Measurements from ENCODE around the gene THRB.

THRB gene

GRCh38 chr3:24138876-24139256, 355.8 kb downstream of the THRB start:
- TF ChIP-seq CTCF (IDR thresholded peaks at IDR 0.05; ENCODE audit: low read depth, low read length) = no peak
- no peak for DNase-seq (ENCODE audit: extremely low read depth, low read depth)

GRCh38 chr3:24137958-24138875, 356.4 kb downstream of the THRB start:
- no peak for DNase-seq (ENCODE audit: extremely low read depth, low read depth)
- no peak for TF ChIP-seq CTCF (IDR thresholded peaks at IDR 0.05; ENCODE audit: low read depth, low read length)

GRCh38 chr3:24137334-24137733, 357.3 kb downstream of the THRB start:
- DNase-seq (ENCODE audit: extremely low read depth, low read depth) = no peak
- no peak for TF ChIP-seq CTCF (IDR thresholded peaks at IDR 0.05; ENCODE audit: low read depth, low read length)

- no peak for DNase-seq (ENCODE audit: extremely low read depth, low read depth)
- TF ChIP-seq CTCF (IDR thresholded peaks at IDR 0.05; ENCODE audit: low read depth, low read length) = no peak
Measured at GRCh38 chr3:24136624-24137310, 357.9 kb downstream of the THRB start.

GRCh38 chr3:24135280-24135679, 359.4 kb downstream of the THRB start:
- TF ChIP-seq CTCF (IDR thresholded peaks at IDR 0.05; ENCODE audit: low read depth, low read length) = no peak
- peak; percentile 62 for DNase-seq (ENCODE audit: extremely low read depth, low read depth)

GRCh38 chr3:24133942-24134341, 360.7 kb downstream of the THRB start:
- no peak for TF ChIP-seq CTCF (IDR thresholded peaks at IDR 0.05; ENCODE audit: low read depth, low read length)

GRCh38 chr3:24133436-24133835, 361.2 kb downstream of the THRB start:
- no peak for TF ChIP-seq CTCF (IDR thresholded peaks at IDR 0.05; ENCODE audit: low read depth, low read length)
- no peak for DNase-seq (ENCODE audit: extremely low read depth, low read depth)

More at GRCh38 chr3:24133942-24134341, 360.7 kb downstream of the THRB start:
- DNase-seq (ENCODE audit: extremely low read depth, low read depth) = no peak
